KOPT-K1 (cell line): ENCODE measurements around the gene PHLPP2.

Experiments used
- H3K27ac ChIP-seq: fragments of 200-600 bp; sonication (generic); 2 replicates; pipeline ENCODE4 v1.5.1; 2016; ENCODE audit warnings: antibody characterized with exemption, mild to moderate bottlenecking, low read depth, low read length; ENCODE audit not compliant: poor library complexity, severe bottlenecking
- H3K36me3 ChIP-seq: fragments of 200-600 bp; sonication (generic); 2 replicates; pipeline ENCODE4 v1.5.1; 2017; ENCODE audit warnings: antibody characterized with exemption, mild to moderate bottlenecking, low read length, moderate library complexity; ENCODE audit not compliant: insufficient read depth
- H3K9me3 ChIP-seq: fragments of 200-600 bp; sonication (generic); 2 replicates; pipeline ENCODE4 v1.5.1; 2017; ENCODE audit warnings: antibody characterized with exemption, low read length, mild to moderate bottlenecking; ENCODE audit not compliant: insufficient read depth, poor library complexity, severe bottlenecking

The PHLPP2 gene

GRCh38 chr16:71724320-71724751 lies at the start of gene PHLPP2:
Gene PHLPP2, minus strand, starts transcription at chr16:71724701. Its CDS starts 9,906 bp downstream, at chr16:71714795.
- Histone ChIP-seq H3K9me3 (no peaks in the 10 kb centered on the region), H3K36me3 (no peaks in the 10 kb centered on the region; the same call in 1 of the 2 replicates), H3K27ac (peak within 1 kb of the TSS; percentile 50)

DNA sequence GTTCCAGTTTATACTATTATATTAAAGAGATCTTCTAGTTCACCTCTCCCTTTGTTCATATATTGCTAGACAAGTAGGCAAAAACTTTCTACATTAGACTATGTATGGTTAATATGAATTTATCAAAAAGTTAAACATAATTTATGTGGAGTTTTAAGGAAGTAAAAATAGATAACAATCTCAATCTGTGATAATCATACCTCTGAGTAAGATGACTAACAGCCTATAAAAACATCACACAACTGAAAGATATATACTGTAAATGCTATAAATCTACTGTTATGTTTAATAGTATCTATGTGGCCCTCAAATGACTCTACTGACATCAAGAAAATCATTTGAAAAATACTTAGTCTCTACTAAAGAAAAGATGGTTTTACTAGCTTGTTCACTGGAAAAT lies 47.1 kb upstream of the PHLPP2 start:
- H3K27ac ChIP-seq: no peak overlapping the region
- peaks cover 84% of the 10 kb centered on the region for H3K36me3 ChIP-seq
- no peaks in the 10 kb centered on the region for H3K9me3 ChIP-seq

GRCh38 chr16:71769222-71769621 lies 44.7 kb upstream of the PHLPP2 start:
- H3K36me3 ChIP-seq: peaks cover 91% of the 10 kb centered on the region
- H3K9me3 ChIP-seq: no peaks in the 10 kb centered on the region
- H3K27ac ChIP-seq: no peak overlapping the region

DNA sequence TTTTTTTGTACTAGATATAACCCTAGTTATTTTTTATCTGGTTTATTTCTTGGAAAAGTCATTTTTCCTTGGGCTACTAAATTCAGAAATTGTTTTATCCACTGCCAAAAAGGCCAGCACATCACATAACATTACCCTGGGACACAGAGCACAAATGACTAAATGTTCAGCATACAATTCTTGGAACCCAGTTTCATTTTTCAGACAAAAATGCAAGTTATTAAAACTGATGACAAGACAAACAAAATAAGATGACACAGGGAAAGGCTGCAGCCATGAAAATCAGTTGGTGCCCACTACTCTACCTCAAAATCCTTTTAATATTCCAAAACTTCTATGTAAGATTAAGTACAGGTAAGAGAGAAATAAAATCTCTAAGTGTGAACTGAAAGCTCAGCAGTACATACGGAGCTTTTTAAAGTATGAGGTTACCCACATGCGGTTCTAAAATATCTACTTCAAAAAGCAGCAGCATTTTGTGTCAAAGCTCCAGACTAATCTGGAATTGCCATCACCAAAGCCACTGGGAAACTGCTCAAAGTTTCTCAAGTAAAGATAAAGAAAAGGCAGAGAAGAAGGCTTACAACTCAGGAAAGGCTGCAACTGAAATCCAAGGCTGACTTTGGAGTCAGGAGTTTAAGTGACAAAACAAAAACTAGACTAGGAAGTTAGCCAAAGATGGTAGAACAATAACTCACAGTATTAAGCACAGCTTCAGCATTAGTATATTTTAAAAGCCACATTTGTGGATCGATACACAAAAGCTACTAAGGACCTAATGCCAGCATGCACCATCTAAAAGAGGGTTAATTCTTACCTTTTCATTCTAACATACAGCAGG lies 42.8 kb upstream of the PHLPP2 start:
- Histone ChIP-seq H3K27ac (no peak overlapping the region), H3K9me3 (no peaks in the 10 kb centered on the region), H3K36me3 (peaks cover 91% of the 10 kb centered on the region)

DNA sequence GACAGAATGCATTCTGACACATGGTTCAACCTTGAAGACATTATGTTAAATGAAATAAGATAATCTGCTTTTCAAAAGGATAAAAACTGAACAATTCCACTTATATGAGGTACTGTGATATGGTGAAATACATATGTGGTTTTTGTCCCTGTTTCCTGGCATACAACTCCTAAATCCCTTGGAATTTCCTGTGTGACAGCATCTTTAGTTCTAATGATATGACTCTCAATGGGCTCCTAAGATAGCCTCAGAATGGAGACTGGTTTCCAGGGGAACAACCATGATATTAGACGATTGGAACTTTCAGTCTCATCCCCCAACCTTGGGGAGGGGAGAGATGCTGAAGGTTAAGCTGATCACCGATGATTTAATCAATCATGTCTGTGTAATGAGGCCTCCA lies 37.7 kb upstream of the PHLPP2 start:
- no peak overlapping the region for H3K27ac ChIP-seq
- no peaks in the 10 kb centered on the region for H3K9me3 ChIP-seq
- peaks cover 98% of the 10 kb centered on the region for H3K36me3 ChIP-seq

GRCh38 chr16:71761097-71761496 lies 36.6 kb upstream of the PHLPP2 start:
- Histone ChIP-seq H3K27ac (no peak overlapping the region), H3K9me3 (no peaks in the 10 kb centered on the region), H3K36me3 (peaks cover 98% of the 10 kb centered on the region)

- Histone ChIP-seq H3K9me3 (no peaks in the 10 kb centered on the region), H3K27ac (no peak overlapping the region), H3K36me3 (peaks cover 98% of the 10 kb centered on the region)
These were observed 33.8 kb upstream of the PHLPP2 start for GRCh38 chr16:71758293-71758760.

DNA sequence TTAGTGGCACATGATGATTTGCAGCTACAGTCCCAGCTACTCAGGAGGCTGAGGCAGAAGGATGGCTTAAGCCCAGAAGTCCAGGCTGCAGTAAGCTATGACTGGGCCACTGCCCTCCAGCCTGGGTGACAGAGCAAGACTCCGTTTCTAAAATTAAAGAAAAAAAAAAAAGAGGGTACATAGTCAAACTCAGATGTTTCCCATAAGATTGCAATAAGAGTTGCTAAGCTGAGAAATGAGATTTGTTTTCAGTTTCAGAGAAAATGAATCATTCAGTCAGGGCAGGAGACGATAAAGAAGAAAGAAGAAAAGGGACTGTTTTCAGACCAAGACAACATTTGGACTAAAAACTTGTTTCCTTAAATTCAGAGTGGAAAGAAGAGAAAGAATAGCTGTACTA lies 30.2 kb upstream of the PHLPP2 start:
- peaks cover 90% of the 10 kb centered on the region for H3K36me3 ChIP-seq
- H3K27ac ChIP-seq: no peak overlapping the region
- no peaks in the 10 kb centered on the region for H3K9me3 ChIP-seq

DNA sequence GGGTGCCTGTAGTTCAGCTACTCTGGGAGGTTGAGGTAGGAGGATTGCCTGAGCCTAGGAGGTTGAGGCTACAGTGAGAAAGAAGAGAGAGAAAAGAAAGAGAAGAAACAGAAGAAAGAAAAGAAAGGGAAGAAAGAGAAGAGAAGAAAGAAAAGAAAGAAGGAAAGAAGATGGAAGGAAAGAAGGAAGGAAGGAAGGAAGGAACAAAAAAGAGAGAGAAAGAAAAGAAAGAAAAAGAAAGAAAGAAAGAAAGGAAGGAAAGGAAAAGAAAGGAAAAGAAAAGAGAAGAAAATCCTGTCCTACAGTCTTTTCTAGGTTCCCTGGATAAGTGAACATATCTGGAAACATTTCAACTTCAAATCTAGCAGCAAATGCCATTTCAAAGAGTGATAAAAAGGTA lies 29.6 kb upstream of the PHLPP2 start:
- Histone ChIP-seq H3K36me3 (peaks cover 91% of the 10 kb centered on the region), H3K27ac (no peak overlapping the region), H3K9me3 (no peaks in the 10 kb centered on the region)

DNA sequence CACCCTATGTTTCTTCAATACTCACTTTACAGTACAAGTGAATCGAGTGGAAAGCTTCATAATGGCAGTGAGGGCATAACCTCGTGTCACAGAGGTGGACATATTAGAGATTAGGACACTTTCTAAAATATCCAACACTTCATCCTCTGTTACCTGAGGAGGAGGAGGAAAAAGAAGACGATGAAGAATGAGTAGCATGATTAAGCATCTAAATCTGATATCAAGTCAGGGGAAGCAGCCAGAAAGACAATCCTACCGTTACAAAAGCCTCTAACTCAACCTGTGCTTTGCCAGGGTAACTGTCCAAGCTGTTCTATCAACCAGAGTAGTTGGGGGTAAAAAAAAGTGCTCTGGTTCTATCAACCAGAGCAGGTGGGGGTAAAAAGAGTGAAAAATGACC lies 23.7 kb upstream of the PHLPP2 start:
- no peaks in the 10 kb centered on the region for H3K9me3 ChIP-seq
- no peak overlapping the region for H3K27ac ChIP-seq
- H3K36me3 ChIP-seq: peaks cover 91% of the 10 kb centered on the region

- Histone ChIP-seq H3K9me3 (no peaks in the 10 kb centered on the region), H3K27ac (no peak overlapping the region), H3K36me3 (peaks cover 95% of the 10 kb centered on the region)
These were observed 22.0 kb upstream of the PHLPP2 start for GRCh38 chr16:71746442-71747046.

GRCh38 chr16:71738855-71739254 lies 14.4 kb upstream of the PHLPP2 start:
- Histone ChIP-seq H3K27ac (no peak overlapping the region), H3K36me3 (peaks cover 90% of the 10 kb centered on the region), H3K9me3 (no peaks in the 10 kb centered on the region)

DNA sequence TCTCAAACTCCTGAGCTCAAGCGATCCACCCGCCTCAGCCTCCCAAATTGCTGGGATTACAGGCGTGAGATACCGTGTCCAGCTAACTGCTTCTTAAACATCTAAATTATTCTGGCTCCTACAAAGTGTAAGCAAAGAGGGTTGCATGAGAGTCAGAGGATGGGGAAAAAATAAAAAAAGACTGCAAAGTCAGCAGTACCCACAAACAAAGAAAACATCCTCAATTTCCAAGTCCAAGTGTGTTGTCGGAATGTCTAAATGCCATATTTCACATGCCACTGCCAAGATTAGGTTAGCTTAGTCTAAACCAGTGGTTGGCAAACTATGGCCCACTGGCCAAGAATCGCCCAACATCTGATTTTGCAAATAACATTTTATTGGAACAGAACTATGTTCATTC lies 13.0 kb upstream of the PHLPP2 start:
- H3K9me3 ChIP-seq: no peaks in the 10 kb centered on the region
- H3K36me3 ChIP-seq: peaks cover 90% of the 10 kb centered on the region
- H3K27ac ChIP-seq: no peak overlapping the region

GRCh38 chr16:71734511-71734910 lies 10.0 kb upstream of the PHLPP2 start:
- peaks cover 94% of the 10 kb centered on the region for H3K36me3 ChIP-seq
- H3K27ac ChIP-seq: no peak overlapping the region
- H3K9me3 ChIP-seq: no peaks in the 10 kb centered on the region

DNA sequence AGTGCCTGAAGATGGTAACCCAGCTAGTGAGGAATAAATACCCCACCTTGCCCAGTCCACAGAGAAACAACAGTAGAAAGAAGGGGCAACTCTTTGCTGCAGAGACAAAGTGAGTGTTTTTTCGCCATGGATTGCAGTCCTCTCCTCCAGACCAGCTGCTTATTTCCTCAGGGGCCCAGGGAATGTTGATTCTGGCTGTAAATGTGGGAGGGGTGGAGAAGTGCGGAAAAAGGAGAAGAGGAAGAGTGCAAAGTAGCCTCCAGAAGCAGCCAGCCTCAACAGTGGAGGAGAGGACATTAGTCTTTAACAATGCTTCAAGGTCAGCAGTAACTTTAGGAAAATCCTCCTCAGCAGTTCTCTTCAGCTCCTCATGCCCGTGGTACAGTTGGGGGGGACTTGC lies 8.1 kb upstream of the PHLPP2 start:
- peaks cover 76% of the 10 kb centered on the region for H3K36me3 ChIP-seq
- no peak overlapping the region for H3K27ac ChIP-seq
- no peaks in the 10 kb centered on the region for H3K9me3 ChIP-seq
